ENCODE data around the gene PLXND1.

- TF ChIP-seq CTCF (IDR thresholded peaks at IDR 0.05; ENCODE audit: low read depth, low read length) (no peak), EZH2phosphoT487 (IDR thresholded peaks at IDR 0.05; ENCODE audit: low read depth) (no peak)
Measured at GRCh38 chr3:129632556-129632955, 26.1 kb upstream of the PLXND1 start.
